ENCODE results near the gene MAT2B. TPM values are rescaled to one million over a fixed set of nuclear protein-coding genes. Genes with fewer than 3 reads are reported as not detected.

MAT2B gene
- polyA plus RNA-seq, 1 donor from 2014 or later, result 234 TPM

GRCh38 chr5:163561339-163561738 lies 55.9 kb downstream of the MAT2B start:
- H3K9me3 Mint-ChIP-seq, result peaks cover 0 to 4% (median 0%) of the 10 kb centered on the region in 3 donors
- peaks cover 18% of the 10 kb centered on the region for H3K27me3 Mint-ChIP-seq
- peaks cover 2 to 12% (median 8%) of the 10 kb centered on the region in 3 donors for H3K4me1 Mint-ChIP-seq
- H3K36me3 Mint-ChIP-seq, result no peaks in the 10 kb centered on the region
- H3K27ac Mint-ChIP-seq, result no peak overlapping the region
- H3K4me3 Mint-ChIP-seq, result no peak overlapping the region

GRCh38 chr5:163562071-163562470 lies 56.7 kb downstream of the MAT2B start:
- no peak overlapping the region for H3K4me3 Mint-ChIP-seq
- no peak overlapping the region for H3K27ac Mint-ChIP-seq
- H3K27me3 Mint-ChIP-seq, result peaks cover 25% of the 10 kb centered on the region
- peaks cover 7 to 17% (median 8%) of the 10 kb centered on the region in 3 donors for H3K4me1 Mint-ChIP-seq
- no peaks in the 10 kb centered on the region for H3K9me3 Mint-ChIP-seq
- H3K36me3 Mint-ChIP-seq, result no peaks in the 10 kb centered on the region

- H3K9me3 Mint-ChIP-seq, result no peaks in the 10 kb centered on the region
- peaks cover 26% of the 10 kb centered on the region for H3K27me3 Mint-ChIP-seq
- H3K36me3 Mint-ChIP-seq, result no peaks in the 10 kb centered on the region
- H3K4me3 Mint-ChIP-seq, result no peak overlapping the region
- H3K27ac Mint-ChIP-seq, result no peak overlapping the region
- H3K4me1 Mint-ChIP-seq, result peaks cover 7 to 17% (median 8%) of the 10 kb centered on the region in 3 donors
These were observed 57.7 kb downstream of the MAT2B start for GRCh38 chr5:163563112-163563511.

DNA sequence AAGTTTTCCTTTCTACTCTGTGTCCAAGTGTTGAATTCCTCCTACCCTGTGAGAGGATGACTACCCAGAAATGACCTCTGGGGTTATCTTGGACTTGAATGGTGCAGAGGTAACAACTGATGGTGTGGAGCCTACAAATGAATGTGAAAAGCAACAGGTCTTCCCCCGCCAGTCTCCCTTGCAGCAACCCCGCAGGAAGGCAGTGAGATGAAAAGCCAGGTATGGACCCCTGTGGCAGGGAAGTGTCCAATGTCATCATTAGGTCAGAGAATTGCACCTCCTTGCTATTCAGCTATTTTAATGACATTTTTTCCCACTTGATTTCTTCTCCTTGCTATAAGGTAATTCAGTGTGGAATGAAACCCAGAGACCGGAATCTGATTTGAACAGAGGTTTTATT lies 58.5 kb downstream of the MAT2B start:
- Mint-ChIP-seq H3K4me3 (no peak overlapping the region), H3K4me1 (peaks cover 7 to 17% (median 8%) of the 10 kb centered on the region in 3 donors), H3K9me3 (no peaks in the 10 kb centered on the region), H3K27ac (no peak overlapping the region), H3K36me3 (no peaks in the 10 kb centered on the region), H3K27me3 (peaks cover 28% of the 10 kb centered on the region)

- Mint-ChIP-seq H3K9me3 (no peaks in the 10 kb centered on the region), H3K4me3 (no peak overlapping the region), H3K4me1 (peaks cover 7 to 17% (median 8%) of the 10 kb centered on the region in 3 donors), H3K36me3 (no peaks in the 10 kb centered on the region), H3K27me3 (peaks cover 28% of the 10 kb centered on the region), H3K27ac (peak overlapping the region in 1 of 3 donors; percentile 37)
These were observed 59.0 kb downstream of the MAT2B start for GRCh38 chr5:163564321-163564938.

GRCh38 chr5:163565492-163565891 lies 60.1 kb downstream of the MAT2B start:
- no peaks in the 10 kb centered on the region for H3K9me3 Mint-ChIP-seq
- H3K27me3 Mint-ChIP-seq, result peaks cover 32% of the 10 kb centered on the region
- H3K4me3 Mint-ChIP-seq, result peak overlapping the region in 3 of 4 donors; percentile 71 to 82 (median 79)
- no peak overlapping the region for H3K27ac Mint-ChIP-seq
- H3K36me3 Mint-ChIP-seq, result no peaks in the 10 kb centered on the region
- H3K4me1 Mint-ChIP-seq, result peaks cover 7 to 17% (median 8%) of the 10 kb centered on the region in 3 donors

DNA sequence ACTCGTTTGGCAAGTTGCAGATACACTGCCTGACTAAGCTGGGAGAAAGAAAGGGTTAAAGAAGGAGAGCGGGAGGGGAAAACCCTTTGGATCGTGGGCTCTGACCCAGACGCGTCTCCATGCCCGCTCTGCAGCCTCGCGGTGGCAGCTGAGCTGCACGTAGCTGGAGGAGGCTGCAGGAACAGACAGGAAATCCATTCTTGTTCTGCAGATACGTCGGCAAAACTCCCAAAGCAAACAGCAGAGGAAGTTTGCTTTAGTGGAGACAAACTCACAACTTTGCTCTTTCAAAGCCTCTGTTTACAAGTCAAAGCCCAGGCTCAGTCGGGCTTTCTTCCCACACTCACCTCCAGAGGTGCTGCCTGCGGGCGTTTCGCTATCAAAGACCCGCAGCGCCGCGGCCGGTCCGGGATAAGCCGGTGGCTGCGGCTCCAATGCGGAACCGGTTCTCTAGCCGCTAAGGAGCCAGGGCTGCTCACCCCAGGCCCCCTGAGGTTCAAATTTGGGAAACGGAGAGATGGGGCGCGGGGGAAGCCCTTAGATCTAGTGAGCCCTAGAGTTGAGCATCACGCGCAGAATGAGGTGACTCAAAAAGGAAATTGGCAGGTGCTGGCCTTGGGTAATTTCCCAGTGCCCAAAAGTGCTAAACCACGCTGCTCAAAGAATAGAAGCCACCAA lies 60.7 kb downstream of the MAT2B start:
- H3K4me1 Mint-ChIP-seq, result peaks cover 7 to 17% (median 8%) of the 10 kb centered on the region in 3 donors
- peaks cover 32% of the 10 kb centered on the region for H3K27me3 Mint-ChIP-seq
- peak overlapping the region in 3 of 4 donors; percentile 71 to 82 (median 79) for H3K4me3 Mint-ChIP-seq
- no peaks in the 10 kb centered on the region for H3K9me3 Mint-ChIP-seq
- no peak overlapping the region for H3K27ac Mint-ChIP-seq
- no peaks in the 10 kb centered on the region for H3K36me3 Mint-ChIP-seq

GRCh38 chr5:163566678-163567077 lies 61.3 kb downstream of the MAT2B start:
- H3K27me3 Mint-ChIP-seq, result peaks cover 32% of the 10 kb centered on the region
- no peaks in the 10 kb centered on the region for H3K9me3 Mint-ChIP-seq
- H3K36me3 Mint-ChIP-seq, result no peaks in the 10 kb centered on the region
- peaks cover 7 to 17% (median 8%) of the 10 kb centered on the region in 3 donors for H3K4me1 Mint-ChIP-seq
- peak overlapping the region in 1 of 4 donors; percentile 71 for H3K4me3 Mint-ChIP-seq
- no peak overlapping the region for H3K27ac Mint-ChIP-seq

GRCh38 chr5:163567811-163568210 lies 62.4 kb downstream of the MAT2B start:
- peaks cover 32% of the 10 kb centered on the region for H3K27me3 Mint-ChIP-seq
- no peaks in the 10 kb centered on the region for H3K9me3 Mint-ChIP-seq
- H3K27ac Mint-ChIP-seq, result no peak overlapping the region
- peaks cover 7 to 17% (median 8%) of the 10 kb centered on the region in 3 donors for H3K4me1 Mint-ChIP-seq
- no peaks in the 10 kb centered on the region for H3K36me3 Mint-ChIP-seq
- H3K4me3 Mint-ChIP-seq, result no peak overlapping the region

Other genes with a start within 250 kb of the MAT2B start
- gene CCNG1, start 68.0 kb upstream of the MAT2B start, polyA plus RNA-seq, result 100.0 TPM
- 39.4 TPM for gene NUDCD2, start 45.5 kb upstream of the MAT2B start, polyA plus RNA-seq
- gene HMMR, start 45.0 kb upstream of the MAT2B start, polyA plus RNA-seq, result not detected

Data from IgD-negative memory B cell (primary cell).